ENCODE results near the gene MOB3A.
"Not testable (repeated sequence)": the region's sequence is repeated elsewhere in the genome, so short reads cannot be mapped to it uniquely, and the experiment has no call there.

The MOB3A gene

GRCh38 chr19:2132731-2133490, 36.8 kb upstream of the MOB3A start:
- no peaks in the 10 kb centered on the region for H3K27me3 ChIP-seq (ENCODE audit: control insufficient read depth, insufficient read depth, low read length)
- H3K36me3 ChIP-seq (ENCODE audit: control insufficient read depth, insufficient read depth, low read length) = no peaks in the 10 kb centered on the region
- no peak overlapping the region for H3K27ac ChIP-seq
- H3K4me3 ChIP-seq (ENCODE audit: low read depth, low read length) = no peak overlapping the region
- H3K4me1 ChIP-seq = no peaks in the 10 kb centered on the region
- no peaks in the 10 kb centered on the region for H3K9me3 ChIP-seq (ENCODE audit: control insufficient read depth, low read length)
- no peak overlapping the region for H3K9ac ChIP-seq
- H3K4me2 ChIP-seq (ENCODE audit: low read length) = no peak overlapping the region
- H3K79me2 ChIP-seq = peaks cover 60% of the 10 kb centered on the region
- no peak for TF ChIP-seq CTCF (IDR thresholded peaks at IDR 0.05)
- H2AFZ ChIP-seq = no peak overlapping the region

- Histone ChIP-seq H3K27me3 (ENCODE audit: control insufficient read depth, insufficient read depth, low read length) (no peaks in the 10 kb centered on the region), H3K4me2 (ENCODE audit: low read length) (no peak overlapping the region), H3K36me3 (ENCODE audit: control insufficient read depth, insufficient read depth, low read length) (no peaks in the 10 kb centered on the region), H3K4me1 (no peaks in the 10 kb centered on the region), H3K9me3 (ENCODE audit: control insufficient read depth, low read length) (no peaks in the 10 kb centered on the region), H3K79me2 (peaks cover 57% of the 10 kb centered on the region), H2AFZ (no peak overlapping the region), H3K27ac (no peak overlapping the region), H3K9ac (no peak overlapping the region), H3K4me3 (ENCODE audit: low read depth, low read length) (no peak overlapping the region)
- TF ChIP-seq CTCF (IDR thresholded peaks at IDR 0.05) = no peak
These were observed 36.1 kb upstream of the MOB3A start for GRCh38 chr19:2132191-2132590.

GRCh38 chr19:2131012-2131975, 35.2 kb upstream of the MOB3A start:
- not testable (repeated sequence) for H3K36me3 ChIP-seq (ENCODE audit: control insufficient read depth, insufficient read depth, low read length)

DNA sequence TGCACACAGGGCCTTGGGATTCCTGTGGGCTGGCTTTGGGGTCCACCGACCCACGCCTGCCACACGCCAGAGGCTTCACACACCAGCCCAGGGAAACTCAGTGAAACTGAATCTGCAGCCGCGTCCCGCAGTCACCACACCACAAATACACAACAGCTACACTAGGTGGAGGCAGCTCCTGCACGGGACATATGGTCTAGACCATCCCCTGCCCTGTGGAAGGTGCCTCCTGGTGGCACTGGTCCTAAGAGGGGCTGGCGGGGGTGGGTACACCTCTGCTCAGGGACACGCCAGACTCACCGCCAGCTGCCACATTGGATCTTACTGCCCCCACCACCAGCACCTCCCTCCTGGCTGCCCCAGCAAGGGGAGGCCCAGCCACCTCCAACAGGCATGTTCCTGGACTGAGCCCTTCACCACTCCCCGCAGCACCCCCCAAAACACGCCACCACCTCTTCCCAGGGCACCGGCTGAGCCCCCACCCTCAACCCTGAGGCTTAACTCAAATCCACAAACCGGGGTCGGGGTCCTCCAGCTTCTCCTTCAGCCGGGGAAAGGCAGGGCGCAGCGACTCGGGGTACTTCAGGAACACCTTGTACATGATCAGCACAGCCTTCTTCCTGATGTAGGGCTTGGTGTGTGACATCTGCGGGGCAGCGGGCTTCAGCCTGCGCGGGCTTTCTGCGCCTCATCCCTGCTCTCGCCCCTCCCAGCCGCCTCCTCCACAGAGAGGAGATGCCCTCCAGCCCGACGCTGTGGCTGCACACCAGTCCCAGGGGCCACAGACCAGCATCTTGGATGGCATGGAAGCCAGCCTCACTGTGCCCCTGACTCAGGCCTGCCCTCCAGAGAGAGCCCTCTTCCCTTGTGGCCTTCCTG, 34.0 kb upstream of the MOB3A start:
- Histone ChIP-seq H3K36me3 (ENCODE audit: control insufficient read depth, insufficient read depth, low read length) (no peaks in the 10 kb centered on the region), H3K27me3 (ENCODE audit: control insufficient read depth, insufficient read depth, low read length) (no peaks in the 10 kb centered on the region), H3K4me3 (ENCODE audit: low read depth, low read length) (no peak overlapping the region), H3K4me2 (ENCODE audit: low read length) (no peak overlapping the region), H2AFZ (no peak overlapping the region), H3K4me1 (no peaks in the 10 kb centered on the region), H3K9ac (no peak overlapping the region), H3K27ac (no peak overlapping the region), H3K79me2 (peaks cover 41% of the 10 kb centered on the region), H3K9me3 (ENCODE audit: control insufficient read depth, low read length) (no peaks in the 10 kb centered on the region)
- TF ChIP-seq CTCF (IDR thresholded peaks at IDR 0.05) = no peak

More at GRCh38 chr19:2131012-2131975, 35.2 kb upstream of the MOB3A start:
- not testable (repeated sequence) for H3K4me3 ChIP-seq (ENCODE audit: low read depth, low read length); H3K27me3 ChIP-seq (ENCODE audit: control insufficient read depth, insufficient read depth, low read length); H2AFZ ChIP-seq; H3K9me3 ChIP-seq (ENCODE audit: control insufficient read depth, low read length); H3K27ac ChIP-seq; H3K4me2 ChIP-seq (ENCODE audit: low read length); H3K9ac ChIP-seq; H3K4me1 ChIP-seq
- H3K79me2 ChIP-seq = peaks cover 53% of the 10 kb centered on the region

Data from parathyroid adenoma (tissue), 2 donors.